HG03521 (cell line): ENCODE data around the gene CYP2J2.
A peak's percentile ranks its signal among the peaks of the same experiment; 100 is the strongest.
"Not testable (repeated sequence)": the region's sequence is repeated elsewhere in the genome, so short reads cannot be mapped to it uniquely, and the experiment has no call there.

Source experiments
- ATAC-seq: cut with Tn5 transposase; IDR thresholded peaks from one replicate; pipeline ENCODE4 v1.9.1; 2021; ENCODE audit warnings: mild to moderate bottlenecking, moderate library complexity; ENCODE audit not compliant: unreplicated experiment

The CYP2J2 gene, protein sequence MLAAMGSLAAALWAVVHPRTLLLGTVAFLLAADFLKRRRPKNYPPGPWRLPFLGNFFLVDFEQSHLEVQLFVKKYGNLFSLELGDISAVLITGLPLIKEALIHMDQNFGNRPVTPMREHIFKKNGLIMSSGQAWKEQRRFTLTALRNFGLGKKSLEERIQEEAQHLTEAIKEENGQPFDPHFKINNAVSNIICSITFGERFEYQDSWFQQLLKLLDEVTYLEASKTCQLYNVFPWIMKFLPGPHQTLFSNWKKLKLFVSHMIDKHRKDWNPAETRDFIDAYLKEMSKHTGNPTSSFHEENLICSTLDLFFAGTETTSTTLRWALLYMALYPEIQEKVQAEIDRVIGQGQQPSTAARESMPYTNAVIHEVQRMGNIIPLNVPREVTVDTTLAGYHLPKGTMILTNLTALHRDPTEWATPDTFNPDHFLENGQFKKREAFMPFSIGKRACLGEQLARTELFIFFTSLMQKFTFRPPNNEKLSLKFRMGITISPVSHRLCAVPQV

DNA sequence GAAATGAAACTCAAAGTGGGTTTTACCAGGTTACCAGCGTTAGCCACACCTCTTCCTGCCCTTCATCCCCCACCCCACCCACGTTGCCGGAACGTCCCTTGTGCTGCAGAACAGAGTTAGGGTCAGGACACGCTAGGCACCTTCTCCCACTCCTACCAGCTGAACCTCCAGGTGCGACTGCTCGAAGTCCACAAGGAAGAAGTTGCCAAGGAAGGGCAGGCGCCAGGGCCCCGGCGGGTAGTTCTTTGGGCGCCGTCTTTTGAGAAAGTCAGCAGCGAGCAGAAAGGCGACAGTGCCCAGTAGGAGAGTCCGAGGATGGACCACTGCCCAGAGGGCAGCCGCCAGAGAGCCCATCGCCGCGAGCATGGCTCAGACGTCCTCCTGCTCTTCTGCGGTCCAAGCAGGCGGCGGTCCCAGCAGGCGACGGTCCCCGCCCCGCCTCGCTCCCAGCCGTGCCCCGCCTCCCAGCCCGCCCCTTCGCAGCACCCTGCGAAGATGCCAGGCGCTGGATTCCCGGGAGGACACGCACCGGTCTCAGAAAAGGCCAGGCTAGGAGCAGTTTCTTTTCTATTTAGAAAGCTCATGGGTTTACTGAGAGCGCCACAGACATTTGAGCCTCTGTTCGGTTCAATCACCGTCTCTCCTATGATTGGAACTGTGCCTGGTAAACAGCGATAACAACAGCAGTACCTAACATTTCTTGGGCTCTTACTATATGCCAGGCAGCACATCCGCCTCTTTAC is at the start of gene CYP2J2:
Gene CYP2J2 (minus strand): TSS at position 393 of the 743 bp plus-strand sequence. CDS start 27 bp downstream, at position 366.
- peak; percentile 55 for ATAC-seq

DNA sequence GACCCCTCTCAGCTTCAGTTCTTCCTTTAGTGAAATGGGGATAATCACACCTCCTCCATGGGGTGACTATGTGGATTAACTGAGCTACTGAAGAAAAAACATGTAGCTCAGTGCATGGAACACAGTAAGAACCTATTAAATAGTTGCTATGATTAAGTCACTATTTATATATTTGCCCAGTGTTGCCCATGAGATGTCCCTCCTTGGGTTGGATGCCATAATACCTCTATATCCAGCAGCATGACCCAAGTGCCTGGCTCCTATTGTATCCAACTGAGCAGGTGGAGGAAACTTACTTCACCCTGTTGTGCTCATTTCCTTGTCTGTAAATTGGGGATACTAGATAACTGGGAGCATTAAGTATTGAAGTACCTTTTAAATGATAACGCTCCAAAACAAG is 47.1 kb upstream of the CYP2J2 start:
- no peak for ATAC-seq

DNA sequence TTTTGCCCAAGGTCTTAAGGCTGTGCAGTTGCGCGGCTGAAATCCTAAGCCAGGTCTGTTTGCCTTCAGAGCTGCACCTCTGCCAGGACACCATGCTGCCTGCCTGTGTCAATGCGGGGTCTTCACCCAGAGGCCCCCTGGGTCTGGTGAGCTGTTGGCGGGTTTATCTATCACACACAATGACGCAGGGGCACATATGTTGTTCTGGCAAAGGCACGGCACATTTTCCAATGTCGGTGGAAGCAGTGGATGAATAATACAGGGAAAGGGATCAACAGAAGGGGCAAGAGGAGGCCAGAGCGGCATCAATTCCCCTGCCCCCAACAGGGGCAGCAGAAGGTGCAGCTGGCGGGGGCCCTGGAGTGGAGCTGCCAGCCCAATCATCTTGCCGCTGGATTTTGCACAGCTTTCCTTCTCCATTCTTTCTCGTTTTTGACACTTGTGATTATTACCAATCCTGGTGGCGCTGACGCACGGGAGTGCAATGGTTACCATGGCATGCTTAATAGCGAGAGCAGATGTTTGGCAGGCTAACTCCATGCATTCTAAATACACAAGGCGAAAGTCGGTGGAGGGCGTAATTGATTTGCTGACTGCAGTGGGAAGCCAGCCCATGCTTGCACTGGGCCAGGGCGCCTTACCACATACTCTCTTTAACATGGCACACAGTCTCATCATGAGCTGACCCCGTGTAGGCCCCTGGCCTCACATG is 45.8 kb upstream of the CYP2J2 start:
- no peak for ATAC-seq

DNA sequence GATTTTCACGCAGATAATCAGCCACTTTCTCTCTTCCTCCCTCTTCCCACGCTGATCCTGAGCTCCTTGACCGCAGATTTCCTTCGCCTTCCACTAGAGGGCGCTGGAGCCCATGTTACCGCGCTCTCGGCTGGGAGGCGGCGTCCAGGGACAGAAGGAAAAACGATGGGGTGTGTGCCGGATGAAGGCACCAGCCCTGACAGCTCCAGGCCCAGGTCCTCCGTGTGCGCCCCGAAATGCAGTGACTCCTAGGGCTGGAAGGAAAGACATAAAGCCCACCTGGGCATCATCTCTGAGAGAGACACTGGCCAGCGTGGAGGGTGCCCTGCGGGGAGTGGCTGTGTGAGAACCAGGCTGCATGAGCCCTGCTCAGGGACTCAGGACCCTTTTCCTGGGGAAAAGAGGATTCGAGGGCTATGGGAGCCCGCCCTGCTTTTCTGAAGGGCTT is 44.9 kb upstream of the CYP2J2 start:
- ATAC-seq, result peak; percentile 53

DNA sequence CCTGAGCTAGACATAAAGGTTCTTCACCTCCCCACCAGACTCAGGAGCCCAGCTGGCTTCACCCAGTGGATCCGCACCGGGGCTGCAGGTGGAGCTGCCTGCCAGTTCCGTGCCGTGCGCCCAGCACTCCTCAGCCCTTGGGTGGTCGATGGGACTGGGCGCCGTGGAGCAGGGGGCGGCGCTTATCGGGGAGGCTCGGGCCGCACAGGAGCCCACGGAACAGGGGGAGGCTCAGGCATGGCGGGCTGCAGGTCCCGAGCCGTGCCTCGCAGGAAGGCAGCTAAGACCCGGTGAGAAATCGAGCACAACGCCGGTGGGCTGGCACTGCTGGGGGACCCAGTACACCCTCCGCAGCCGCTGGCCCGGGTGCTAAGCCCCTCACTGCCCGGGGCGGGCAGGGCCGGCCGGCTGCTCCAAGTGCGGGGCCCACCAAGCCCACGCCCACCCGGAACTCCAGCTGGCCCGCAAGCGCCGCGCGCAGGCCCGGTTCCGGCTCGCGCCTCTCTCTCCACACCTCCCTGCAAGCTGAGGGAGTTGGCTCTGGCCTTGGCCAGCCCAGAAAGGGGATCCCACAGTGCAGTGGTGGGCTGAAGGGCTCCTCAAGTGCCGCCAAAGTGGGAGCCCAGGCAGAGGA is 43.1 kb upstream of the CYP2J2 start:
- ATAC-seq, result not testable (repeated sequence)

DNA sequence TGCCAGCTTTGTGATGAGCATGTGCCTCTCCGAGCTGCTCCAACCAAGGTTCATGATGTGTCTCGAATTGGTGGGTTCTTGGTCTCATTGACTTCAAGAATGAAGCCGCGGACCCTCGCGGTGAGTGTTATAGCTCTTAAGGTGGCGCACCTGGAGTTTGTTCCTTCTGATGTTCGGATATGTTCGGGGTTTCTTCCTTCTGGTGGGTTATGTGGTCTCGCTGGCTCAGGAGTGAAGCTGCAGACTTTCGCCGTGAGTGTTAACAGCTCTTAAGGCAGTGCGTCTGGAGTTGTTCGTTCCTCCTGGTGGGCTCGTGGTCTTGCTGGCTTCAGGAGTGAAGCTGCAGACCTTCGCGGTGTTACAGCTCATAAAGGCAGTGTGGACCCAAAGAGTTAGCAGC is 42.2 kb upstream of the CYP2J2 start:
- not testable (repeated sequence) for ATAC-seq

DNA sequence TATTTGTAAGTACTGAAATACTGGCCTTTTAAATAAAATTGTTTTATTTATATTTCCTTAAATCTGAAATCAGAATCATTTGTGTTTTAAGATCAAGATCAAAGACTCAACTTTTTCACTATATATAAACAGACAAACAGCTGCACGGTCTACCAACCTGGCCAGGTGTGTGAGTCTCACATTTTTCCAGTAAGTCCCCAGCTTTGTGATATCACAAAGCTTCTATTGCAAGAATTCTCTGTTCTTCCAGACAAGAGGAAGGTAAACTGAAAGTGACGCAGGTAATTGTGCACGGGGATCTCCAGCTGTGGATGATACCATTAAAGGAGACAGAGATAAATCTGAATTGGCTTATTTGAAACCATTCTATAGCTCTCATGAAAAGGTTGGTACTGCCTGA is 41.2 kb upstream of the CYP2J2 start:
- no peak for ATAC-seq

DNA sequence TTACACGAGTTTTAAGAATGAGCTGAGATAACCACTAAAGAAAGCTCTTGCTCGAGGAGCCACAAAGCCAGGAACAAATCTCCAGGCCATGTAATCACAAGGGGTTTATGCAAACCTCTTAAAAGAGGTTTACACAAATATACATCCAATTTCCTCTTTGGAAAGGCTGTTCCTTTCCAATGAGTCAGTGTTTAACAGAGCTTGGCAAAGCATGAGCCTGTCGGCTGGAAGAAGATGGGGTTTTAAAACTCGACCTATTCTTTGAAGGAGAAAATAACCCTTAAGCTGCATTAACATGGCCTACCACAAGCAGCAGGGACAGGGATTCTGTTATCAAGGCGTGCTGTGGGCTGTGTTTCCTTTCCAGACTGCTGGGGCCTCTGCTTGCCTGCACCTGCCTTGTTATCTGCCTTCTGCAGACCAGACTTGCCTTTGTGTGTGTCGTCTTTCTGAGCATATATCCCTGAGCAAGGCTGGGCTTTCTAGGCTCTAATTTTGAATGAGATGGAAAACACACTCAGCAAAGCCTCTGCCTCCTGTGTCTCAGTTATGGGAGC is 40.6 kb upstream of the CYP2J2 start:
- no peak for ATAC-seq

DNA sequence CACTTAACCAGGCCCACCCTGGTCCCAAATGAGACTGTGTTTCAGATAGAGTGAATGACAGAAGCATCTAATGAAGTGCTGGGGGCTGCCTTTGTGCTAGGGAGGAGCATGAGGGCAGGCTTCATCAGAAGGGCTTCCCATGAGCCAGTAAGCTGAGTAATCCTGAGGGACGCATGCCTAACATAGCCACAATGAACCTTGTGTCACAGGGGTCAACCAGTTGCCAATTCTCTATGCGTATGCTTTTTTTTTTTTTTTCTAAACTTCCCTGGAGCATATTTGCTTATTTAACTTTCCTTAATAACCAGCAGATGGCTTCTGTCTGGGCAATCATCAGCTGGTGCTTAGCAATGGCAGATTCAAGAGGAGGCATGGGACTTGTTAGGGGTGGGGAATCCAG is 25.5 kb upstream of the CYP2J2 start:
- ATAC-seq, result no peak

DNA sequence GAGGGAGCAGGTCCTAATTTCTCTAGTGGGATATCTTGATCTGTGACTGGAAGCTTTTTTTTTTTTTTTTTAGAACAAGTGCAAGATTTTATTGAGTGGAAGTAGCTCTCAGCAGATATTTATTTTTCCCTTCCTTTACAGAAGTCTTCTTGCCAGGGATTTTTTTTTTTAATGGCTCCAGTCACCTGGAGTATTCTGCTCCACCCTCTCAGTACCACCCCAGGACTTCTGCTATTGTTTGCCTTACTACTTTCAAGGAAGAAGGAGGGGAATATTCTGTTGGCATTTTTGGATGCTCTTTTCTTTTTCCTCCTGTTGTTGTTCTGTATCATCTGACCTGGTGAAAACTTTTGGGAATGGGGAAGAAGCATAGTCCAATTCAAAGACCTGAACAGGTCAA is 23.1 kb upstream of the CYP2J2 start:
- no peak for ATAC-seq

DNA sequence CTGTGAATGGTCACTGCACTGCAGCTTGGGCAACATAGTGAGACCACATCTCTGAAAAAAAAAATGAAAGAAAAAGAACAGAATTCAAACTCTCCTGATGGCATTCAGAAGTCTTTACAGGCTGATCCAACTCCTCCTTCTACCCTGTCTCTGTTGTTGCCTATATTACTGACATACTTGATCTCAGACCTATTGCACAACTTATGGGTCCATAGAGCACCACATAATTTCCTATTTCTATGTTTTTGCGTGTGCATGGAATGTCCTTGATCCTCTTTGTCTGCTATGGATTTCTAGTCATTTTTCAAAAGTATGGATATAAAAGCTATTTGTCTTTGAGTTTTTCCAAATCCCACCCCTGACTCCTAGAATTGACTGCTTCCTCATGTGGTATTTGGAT is 22.4 kb upstream of the CYP2J2 start:
- no peak for ATAC-seq

DNA sequence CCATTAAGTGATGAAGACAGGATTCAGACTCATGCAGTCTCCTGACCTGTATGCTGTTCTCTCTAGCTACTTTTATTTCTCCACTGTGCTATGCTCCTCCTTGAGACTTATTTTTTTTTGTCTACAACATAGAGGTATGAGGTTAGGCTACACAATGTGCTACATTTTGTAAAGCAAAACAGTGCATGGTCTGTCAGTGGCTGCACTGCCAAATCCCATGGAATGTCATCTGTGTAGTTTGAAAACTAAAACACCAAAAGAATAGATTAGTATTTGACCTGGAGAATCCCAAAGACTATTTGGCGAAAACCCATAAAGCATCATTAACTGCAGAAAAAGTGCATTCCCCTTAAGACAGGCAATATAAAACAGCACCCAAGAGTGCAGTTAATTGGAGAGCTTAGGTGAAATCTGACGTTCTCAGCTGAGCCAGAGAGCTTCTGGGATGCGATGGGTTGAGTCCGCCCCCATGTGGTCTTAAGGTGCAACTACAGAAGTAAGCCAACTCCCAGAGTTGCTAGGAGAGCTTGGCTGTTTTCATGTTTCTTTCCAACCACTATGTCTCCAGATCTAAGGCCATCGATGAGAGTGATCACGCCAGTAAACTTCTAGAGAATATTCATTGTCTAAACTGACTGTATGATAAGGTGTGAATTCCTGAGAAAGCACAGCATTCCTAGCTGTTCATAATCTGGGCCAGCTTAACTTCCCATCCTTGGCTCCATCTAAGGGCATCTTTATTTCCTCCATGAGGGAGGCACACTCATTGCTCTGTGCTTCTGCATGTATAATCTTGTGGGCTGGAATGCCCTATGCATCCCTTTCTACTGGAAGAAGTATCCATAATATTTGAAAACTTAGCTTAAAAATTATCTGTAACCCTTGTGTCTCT is 20.7 kb upstream of the CYP2J2 start:
- peak; percentile 90 for ATAC-seq

DNA sequence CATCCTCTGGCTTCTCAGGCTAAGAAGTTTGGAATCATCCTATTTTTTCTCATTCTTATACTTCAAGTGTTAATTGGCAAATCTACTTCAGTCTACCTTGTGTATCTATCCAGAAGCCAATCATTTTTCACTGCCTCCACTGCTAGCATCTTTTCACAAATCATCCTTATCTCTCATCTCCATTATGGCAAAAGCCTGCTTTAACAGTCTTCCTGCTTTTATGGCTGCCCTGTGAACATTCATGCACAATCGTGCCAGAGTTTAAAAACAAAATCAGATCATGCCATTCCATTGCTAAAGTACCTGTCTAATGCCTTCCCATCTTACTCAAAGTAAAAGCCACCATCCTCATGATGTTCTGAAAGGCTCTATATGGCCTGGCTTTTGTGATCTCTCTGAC is 19.2 kb upstream of the CYP2J2 start:
- ATAC-seq, result no peak

DNA sequence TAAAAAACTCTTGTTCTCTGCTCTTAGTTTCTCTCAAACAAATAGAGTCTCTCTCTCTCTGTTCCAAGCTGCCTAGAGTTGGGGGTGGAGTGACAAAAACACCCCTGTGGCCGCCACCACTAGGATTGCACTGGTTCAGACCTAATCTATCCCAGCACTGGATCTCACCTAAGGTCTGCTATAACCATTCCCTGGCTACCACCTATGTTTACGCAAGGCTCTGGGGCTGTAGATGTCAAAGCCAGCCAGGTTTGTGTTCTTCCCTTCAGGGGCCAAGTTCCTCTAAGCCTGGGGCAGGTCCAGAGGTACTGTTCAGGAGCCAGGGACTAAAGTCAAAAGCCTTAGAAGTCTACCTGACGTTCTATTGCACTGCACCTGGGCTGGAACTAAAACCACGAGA is 12.8 kb upstream of the CYP2J2 start:
- ATAC-seq, result no peak

DNA sequence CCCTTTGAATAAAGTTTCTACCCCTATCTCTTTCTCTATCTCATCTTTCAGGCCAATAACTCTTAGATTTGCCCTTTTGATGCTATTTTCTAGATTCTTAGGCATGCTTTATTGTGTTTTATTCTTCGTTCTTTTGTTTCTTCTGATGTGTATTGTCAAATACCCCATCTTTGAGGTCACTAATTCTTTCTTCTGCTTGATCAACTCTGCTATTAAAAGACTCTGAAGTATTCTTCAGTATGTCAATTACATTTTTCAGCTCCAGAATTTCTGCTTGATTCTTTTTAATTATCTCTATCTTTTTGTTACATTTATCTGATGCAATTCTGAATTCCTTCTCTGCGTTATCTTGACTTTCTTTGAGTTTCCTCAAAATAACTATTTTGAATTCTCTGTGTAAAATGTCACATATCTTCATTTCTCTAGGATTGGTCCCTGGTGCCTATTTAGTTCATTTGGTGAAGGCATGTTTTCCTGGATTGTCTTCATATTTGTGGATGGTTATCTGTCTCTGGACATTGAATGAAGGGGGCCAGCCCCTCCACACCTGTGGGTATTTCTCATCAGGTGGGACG is 11.2 kb upstream of the CYP2J2 start:
- no peak for ATAC-seq

DNA sequence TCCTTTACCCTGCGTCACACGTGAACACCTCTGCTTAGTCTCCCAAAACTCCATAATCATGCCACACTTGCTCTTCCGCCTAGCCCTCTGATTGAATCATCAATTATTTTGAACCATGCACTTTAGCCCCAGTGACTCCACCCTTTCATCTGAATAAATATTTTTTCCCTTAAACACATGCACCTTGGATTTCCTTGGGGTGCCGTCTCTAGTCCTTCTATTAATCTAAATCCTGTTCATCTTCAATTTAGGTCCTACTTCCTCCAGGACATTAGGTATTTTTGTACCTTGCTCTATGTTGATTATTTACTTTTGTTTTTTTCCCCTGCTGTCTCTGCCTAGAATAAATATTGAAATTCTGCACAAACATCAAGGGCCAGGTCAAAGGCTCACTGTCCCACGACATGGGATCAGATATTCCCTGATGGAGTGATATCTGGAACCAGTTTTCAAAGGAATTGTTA is 9.8 kb upstream of the CYP2J2 start:
- ATAC-seq, result no peak

DNA sequence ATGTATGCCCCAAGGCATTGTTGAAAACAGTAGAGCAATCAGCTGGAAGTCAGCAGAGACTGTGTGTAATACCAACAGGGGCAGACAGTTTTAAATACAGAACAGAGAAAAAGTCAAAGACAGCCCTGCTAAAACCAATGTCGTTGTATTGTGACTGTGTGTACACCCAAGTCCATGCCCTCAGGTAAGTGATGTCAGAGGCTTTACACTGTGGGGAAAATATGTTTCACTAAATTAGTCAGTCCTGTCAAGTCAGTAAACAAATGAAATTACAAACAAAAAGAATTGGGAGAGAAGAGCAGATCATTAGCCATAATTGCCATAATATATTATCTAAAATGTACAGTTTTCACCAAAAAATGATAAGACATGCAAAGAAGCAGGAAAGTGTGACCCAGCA is 2.4 kb upstream of the CYP2J2 start:
- ATAC-seq, result no peak

DNA sequence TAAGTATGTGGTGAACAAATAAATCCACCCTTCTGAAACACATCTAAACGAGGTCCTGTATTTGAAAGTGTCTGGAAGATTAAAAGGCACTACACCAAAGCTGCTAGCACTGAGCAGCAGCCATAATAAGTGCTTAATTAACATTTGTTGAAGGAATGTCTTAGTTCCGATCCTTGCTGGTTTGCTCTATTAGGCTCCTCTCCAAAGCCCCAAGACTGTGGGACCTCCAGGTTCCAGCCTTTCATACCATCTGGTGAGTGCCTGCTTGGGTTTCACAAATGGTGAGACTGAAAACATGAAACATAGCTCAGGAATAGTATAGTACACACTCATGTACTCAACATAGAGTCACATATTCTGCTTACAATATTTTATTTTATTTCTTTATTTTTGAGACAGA is 640 bp upstream of the CYP2J2 start:
- no peak for ATAC-seq

DNA sequence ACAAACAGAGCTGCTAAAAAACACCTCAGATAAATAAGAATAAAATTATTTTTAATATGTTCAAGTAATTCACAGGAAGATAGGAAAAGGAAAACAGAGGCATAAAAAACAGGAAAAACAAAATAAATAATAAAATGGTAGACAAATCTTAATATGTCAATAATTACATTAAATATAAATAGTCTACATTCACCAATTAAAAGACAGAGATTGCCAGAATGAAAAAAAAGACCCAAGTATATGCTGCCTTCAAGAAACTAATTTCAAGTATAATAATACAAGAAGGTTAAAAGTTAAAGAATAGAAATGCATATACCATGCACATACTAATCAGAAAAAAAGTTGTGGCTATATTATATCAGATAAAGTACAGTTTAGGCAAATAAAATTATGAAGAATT is 1.9 kb downstream of the CYP2J2 start:
- ATAC-seq, result no peak
